ENCODE measurements around the gene ITIH3.

DNA sequence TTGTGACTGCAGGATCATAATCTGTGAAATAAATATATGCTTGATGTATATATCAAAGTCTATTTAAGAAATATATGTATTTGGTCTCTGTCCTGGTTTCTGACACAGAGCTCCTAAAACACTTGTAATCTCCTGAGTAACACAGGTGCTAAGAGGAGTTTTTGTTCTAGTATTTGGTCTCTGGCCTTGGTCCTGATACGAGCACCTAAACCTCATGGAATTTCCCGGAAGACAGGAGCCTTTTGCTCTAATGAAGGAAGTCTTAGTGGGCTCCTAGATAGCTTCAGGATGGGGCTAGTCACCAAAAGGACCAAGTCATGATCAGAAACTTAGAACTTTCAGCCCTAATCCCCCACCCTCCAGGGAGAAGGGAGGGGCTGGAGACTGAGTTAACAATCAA, 59.4 kb downstream of the ITIH3 start:
- TF ChIP-seq, protein P1, sequence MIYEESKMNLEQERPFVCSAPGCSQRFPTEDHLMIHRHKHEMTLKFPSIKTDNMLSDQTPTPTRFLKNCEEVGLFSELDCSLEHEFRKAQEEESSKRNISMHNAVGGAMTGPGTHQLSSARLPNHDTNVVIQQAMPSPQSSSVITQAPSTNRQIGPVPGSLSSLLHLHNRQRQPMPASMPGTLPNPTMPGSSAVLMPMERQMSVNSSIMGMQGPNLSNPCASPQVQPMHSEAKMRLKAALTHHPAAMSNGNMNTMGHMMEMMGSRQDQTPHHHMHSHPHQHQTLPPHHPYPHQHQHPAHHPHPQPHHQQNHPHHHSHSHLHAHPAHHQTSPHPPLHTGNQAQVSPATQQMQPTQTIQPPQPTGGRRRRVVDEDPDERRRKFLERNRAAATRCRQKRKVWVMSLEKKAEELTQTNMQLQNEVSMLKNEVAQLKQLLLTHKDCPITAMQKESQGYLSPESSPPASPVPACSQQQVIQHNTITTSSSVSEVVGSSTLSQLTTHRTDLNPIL (CRISPR knock-in tag; IDR thresholded peaks at IDR 0.05; ENCODE audit: low read depth): no peak
- TF ChIP-seq RARB (CRISPR knock-in tag; IDR thresholded peaks at IDR 0.05) (no peak), ZNF565 (CRISPR knock-in tag; conservative IDR thresholded peaks at IDR 0.05; ENCODE audit: low read depth) (no peak), ZFP30 (CRISPR knock-in tag; IDR thresholded peaks at IDR 0.05) (no peak), ISL1 (CRISPR knock-in tag; IDR thresholded peaks at IDR 0.05) (no peak), GLIS3 (CRISPR knock-in tag; IDR thresholded peaks at IDR 0.05) (no peak), ARNTL (CRISPR knock-in tag; IDR thresholded peaks at IDR 0.05; ENCODE audit: borderline replicate concordance, low read depth) (no peak), ZFP3 (CRISPR knock-in tag; IDR thresholded peaks at IDR 0.05) (no peak), PPARA (CRISPR knock-in tag; IDR thresholded peaks at IDR 0.05; ENCODE audit: borderline replicate concordance) (no peak)
- TF ChIP-seq, protein P2, sequence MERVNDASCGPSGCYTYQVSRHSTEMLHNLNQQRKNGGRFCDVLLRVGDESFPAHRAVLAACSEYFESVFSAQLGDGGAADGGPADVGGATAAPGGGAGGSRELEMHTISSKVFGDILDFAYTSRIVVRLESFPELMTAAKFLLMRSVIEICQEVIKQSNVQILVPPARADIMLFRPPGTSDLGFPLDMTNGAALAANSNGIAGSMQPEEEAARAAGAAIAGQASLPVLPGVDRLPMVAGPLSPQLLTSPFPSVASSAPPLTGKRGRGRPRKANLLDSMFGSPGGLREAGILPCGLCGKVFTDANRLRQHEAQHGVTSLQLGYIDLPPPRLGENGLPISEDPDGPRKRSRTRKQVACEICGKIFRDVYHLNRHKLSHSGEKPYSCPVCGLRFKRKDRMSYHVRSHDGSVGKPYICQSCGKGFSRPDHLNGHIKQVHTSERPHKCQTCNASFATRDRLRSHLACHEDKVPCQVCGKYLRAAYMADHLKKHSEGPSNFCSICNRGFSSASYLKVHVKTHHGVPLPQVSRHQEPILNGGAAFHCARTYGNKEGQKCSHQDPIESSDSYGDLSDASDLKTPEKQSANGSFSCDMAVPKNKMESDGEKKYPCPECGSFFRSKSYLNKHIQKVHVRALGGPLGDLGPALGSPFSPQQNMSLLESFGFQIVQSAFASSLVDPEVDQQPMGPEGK (CRISPR knock-in tag; IDR thresholded peaks at IDR 0.05; ENCODE audit: borderline replicate concordance): no peak
- TF ChIP-seq, protein P3, sequence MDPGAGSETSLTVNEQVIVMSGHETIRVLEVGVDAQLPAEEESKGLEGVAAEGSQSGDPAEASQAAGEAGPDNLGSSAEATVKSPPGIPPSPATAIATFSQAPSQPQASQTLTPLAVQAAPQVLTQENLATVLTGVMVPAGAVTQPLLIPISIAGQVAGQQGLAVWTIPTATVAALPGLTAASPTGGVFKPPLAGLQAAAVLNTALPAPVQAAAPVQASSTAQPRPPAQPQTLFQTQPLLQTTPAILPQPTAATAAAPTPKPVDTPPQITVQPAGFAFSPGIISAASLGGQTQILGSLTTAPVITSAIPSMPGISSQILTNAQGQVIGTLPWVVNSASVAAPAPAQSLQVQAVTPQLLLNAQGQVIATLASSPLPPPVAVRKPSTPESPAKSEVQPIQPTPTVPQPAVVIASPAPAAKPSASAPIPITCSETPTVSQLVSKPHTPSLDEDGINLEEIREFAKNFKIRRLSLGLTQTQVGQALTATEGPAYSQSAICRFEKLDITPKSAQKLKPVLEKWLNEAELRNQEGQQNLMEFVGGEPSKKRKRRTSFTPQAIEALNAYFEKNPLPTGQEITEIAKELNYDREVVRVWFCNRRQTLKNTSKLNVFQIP (CRISPR knock-in tag; IDR thresholded peaks at IDR 0.05; ENCODE audit: borderline replicate concordance, low read depth): no peak

Data from SK-N-SH treated with all-trans-retinoic acid at 6 μM for 48 hours (cell line).